OCI-LY1 (cell line): ENCODE results near the gene RET.

Source experiments
- H2AFZ ChIP-seq: fragments of 200-600 bp; sonication (generic), shearing (Covaris generic); 2 replicates; pipeline ENCODE4 v1.6.0; 2014; ENCODE audit warnings: antibody characterized with exemption, mild to moderate bottlenecking, low read length
- H3F3A ChIP-seq: fragments of 200-600 bp; sonication (generic), shearing (Covaris generic); 2 replicates; pipeline ENCODE4 v1.6.0; 2014; ENCODE audit warnings: mild to moderate bottlenecking, antibody characterized with exemption, low read length, moderate library complexity; ENCODE audit not compliant: insufficient read depth
- H3K27ac ChIP-seq: fragments of 200-600 bp; sonication (generic); 2 replicates; pipeline ENCODE4 v1.5.1; 2014; ENCODE audit warnings: low read length, mixed run types, mild to moderate bottlenecking, low read depth; ENCODE audit not compliant: poor library complexity, severe bottlenecking
- H3K27me3 ChIP-seq: fragments of 200-600 bp; sonication (generic); 2 replicates; pipeline ENCODE4 v1.6.0; 2014; ENCODE audit warnings: antibody characterized with exemption, mild to moderate bottlenecking, low read length, moderate library complexity; ENCODE audit not compliant: insufficient read depth
- H3K36me3 ChIP-seq: fragments of 200-600 bp; sonication (generic); 2 replicates; pipeline ENCODE4 v1.6.1; 2014; ENCODE audit warnings: mild to moderate bottlenecking, antibody characterized with exemption, low read length, moderate library complexity, mixed read lengths; ENCODE audit not compliant: insufficient read depth
- H3K4me1 ChIP-seq: fragments of 200-600 bp; sonication (generic); 2 replicates; pipeline ENCODE4 v1.5.1; 2014; ENCODE audit warnings: mild to moderate bottlenecking, low read length, moderate library complexity; ENCODE audit not compliant: insufficient read depth, severe bottlenecking
- H3K4me2 ChIP-seq: fragments of 200-600 bp; sonication (generic), shearing (Covaris generic); 2 replicates; pipeline ENCODE4 v1.6.1; 2014; ENCODE audit warnings: low read length
- H3K4me3 ChIP-seq: fragments of 200-600 bp; sonication (generic); 2 replicates; pipeline ENCODE4 v1.5.1; 2014; ENCODE audit warnings: low read length, low read depth, mild to moderate bottlenecking, mixed read lengths; ENCODE audit not compliant: poor library complexity, severe bottlenecking
- H3K79me2 ChIP-seq: fragments of 200-600 bp; shearing (Covaris generic); 2 replicates; pipeline ENCODE4 v1.6.1; 2016; ENCODE audit warnings: mixed run types, low read length, mixed read lengths; ENCODE audit not compliant: insufficient read depth
- H3K9ac ChIP-seq: fragments of 200-600 bp; sonication (generic), shearing (Covaris generic); 2 replicates; pipeline ENCODE4 v1.6.1; 2014; ENCODE audit warnings: mild to moderate bottlenecking, low read length, mixed read lengths
- H3K9me2 ChIP-seq: fragments of 200-600 bp; sonication (generic), shearing (Covaris generic); 2 replicates; pipeline ENCODE4 v1.6.1; 2014; ENCODE audit warnings: low read depth, mild to moderate bottlenecking, low read length, mixed read lengths
- H3K9me3 ChIP-seq: fragments of 200-600 bp; shearing (Covaris generic); 2 replicates; pipeline ENCODE4 v1.6.1; 2014; ENCODE audit warnings: low read length, mixed read lengths
- H4K20me1 ChIP-seq: fragments of 200-600 bp; sonication (generic), shearing (Covaris generic); 2 replicates; pipeline ENCODE4 v1.6.0; 2016; ENCODE audit warnings: mild to moderate bottlenecking, low read length; ENCODE audit not compliant: insufficient read depth
- CTCF ChIP-seq: fragments of 200-600 bp; sonication (generic), shearing (Covaris generic); IDR thresholded peaks from 2 replicates; pipeline ENCODE4 v1.5.1; 2017; ENCODE audit warnings: mild to moderate bottlenecking, antibody characterized with exemption, low read length, moderate library complexity, mixed read lengths
- EZH2 ChIP-seq: fragments of 200-600 bp; sonication (generic), shearing (Covaris generic); IDR thresholded peaks from 2 replicates; pipeline ENCODE4 v1.8.0; 2017; ENCODE audit warnings: borderline replicate concordance, mixed run types, mild to moderate bottlenecking, antibody characterized with exemption, low read length, moderate library complexity, mixed read lengths

Gene RET

DNA sequence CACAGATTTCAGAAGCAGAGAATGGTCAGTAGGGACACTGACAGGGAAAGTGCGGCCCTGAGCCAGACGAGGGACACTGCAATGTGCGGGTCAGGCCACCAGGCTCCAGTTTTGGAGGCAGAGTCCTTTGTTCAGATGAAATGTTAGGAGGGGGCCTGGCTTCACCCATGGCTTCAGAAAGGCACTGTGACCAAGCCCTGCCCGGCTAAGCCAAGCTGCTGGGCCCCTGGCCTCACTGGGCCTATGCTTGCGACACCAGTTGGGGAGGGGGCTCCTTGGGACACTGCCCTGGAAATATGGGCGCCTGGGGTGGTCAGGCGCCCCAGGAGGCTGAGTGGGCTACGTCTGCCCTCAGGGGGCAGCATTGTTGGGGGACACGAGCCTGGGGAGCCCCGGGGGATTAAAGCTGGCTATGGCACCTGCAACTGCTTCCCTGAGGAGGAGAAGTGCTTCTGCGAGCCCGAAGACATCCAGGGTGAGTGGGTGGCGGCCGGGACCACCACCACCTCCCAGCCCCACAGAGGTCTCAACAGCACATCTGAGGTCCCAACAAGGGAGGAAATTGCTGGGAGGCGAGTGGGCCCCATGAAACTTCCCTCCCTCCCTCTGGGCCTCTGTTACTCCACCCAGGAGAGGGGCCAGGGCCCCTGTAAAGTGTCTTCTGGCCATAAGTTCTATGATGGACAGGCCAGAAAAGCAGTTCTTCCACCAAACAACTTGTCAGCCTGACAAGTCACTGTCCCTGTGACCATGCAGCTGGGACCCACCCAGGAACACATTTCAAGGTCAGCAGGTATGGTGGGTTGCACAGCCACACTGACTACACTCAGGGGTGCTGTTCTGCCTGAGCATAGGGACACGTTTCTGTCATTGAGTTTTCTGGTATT lies 36.6 kb downstream of the RET start:
- no peaks in the 10 kb centered on the region for H3K4me1 ChIP-seq
- H3K27me3 ChIP-seq, result no peaks in the 10 kb centered on the region
- no peaks in the 10 kb centered on the region for H3F3A ChIP-seq
- no peaks in the 10 kb centered on the region for H3K9me3 ChIP-seq
- no peaks in the 10 kb centered on the region for H3K36me3 ChIP-seq
- no peak overlapping the region for H3K4me3 ChIP-seq
- TF ChIP-seq CTCF (no peak), EZH2 (no peak)
- no peaks in the 10 kb centered on the region for H4K20me1 ChIP-seq
- no peak overlapping the region for H3K4me2 ChIP-seq
- H3K27ac ChIP-seq, result no peak overlapping the region
- H3K9me2 ChIP-seq, result no peaks in the 10 kb centered on the region
- H3K79me2 ChIP-seq, result no peaks in the 10 kb centered on the region
- H3K9ac ChIP-seq, result no peak overlapping the region
- H2AFZ ChIP-seq, result no peak overlapping the region

DNA sequence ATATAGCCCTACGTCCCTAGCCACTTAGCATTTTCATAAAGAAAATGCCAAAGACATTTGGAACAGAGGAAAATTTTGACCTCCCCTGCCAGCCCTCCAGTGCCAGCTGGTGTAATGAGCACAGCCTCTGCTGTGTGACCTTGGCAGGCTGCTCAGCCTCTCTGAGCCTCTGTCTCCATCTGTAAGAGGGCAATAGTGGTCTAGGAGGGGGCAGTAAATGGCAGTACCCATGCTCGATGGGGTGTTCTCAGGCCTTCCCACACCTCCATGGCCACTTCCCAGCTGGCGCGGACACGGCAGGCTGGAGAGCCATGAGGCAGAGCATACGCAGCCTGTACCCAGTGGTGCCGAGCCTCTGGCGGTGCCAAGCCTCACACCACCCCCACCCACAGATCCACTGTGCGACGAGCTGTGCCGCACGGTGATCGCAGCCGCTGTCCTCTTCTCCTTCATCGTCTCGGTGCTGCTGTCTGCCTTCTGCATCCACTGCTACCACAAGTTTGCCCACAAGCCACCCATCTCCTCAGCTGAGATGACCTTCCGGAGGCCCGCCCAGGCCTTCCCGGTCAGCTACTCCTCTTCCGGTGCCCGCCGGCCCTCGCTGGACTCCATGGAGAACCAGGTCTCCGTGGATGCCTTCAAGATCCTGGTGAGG lies 37.3 kb downstream of the RET start:
- no peak overlapping the region for H3K9ac ChIP-seq

More for the DNA sequence above, 37.3 kb downstream of the RET start:
- H3K4me2 ChIP-seq, result no peak overlapping the region
- H3K27me3 ChIP-seq, result no peaks in the 10 kb centered on the region
- H3K9me3 ChIP-seq, result no peaks in the 10 kb centered on the region
- H3K9me2 ChIP-seq, result no peaks in the 10 kb centered on the region
- no peak overlapping the region for H3K27ac ChIP-seq
- no peaks in the 10 kb centered on the region for H3K79me2 ChIP-seq
- H3K4me3 ChIP-seq, result no peak overlapping the region
- H3F3A ChIP-seq, result no peaks in the 10 kb centered on the region
- TF ChIP-seq EZH2 (no peak), CTCF (no peak)
- H3K4me1 ChIP-seq, result no peaks in the 10 kb centered on the region
- no peaks in the 10 kb centered on the region for H4K20me1 ChIP-seq
- H3K36me3 ChIP-seq, result no peaks in the 10 kb centered on the region
- H2AFZ ChIP-seq, result no peak overlapping the region
